ENCODE data around the gene PPFIA1. TPM values are rescaled to one million over a fixed set of nuclear protein-coding genes. Genes with fewer than 3 reads are reported as not detected.

Gene PPFIA1
- total RNA-seq, 4 donors from 2014 or later = 46.3 to 51.5 (median 47.2) TPM

GRCh38 chr11:70353900-70354568 is 83.5 kb downstream of the PPFIA1 start:
- no peak overlapping the region for H3K27ac ChIP-seq (replicated peaks in 1 of 4)
- TF ChIP-seq POLR2A (IDR thresholded peaks at IDR 0.05; ENCODE audit: low read depth) (no peak), EP300 (IDR thresholded peaks at IDR 0.05) (no peak), POLR2AphosphoS5 (IDR thresholded peaks at IDR 0.05) (no peak)
- no peak for DNase-seq (ENCODE audit: extremely low spot score)
- H3K36me3 ChIP-seq = peaks cover 30 to 92% (median 76%) of the 10 kb centered on the region in 4 donors
- WGBS = 88% methylated on average over 19 of the region's 19 CpGs
- intact Hi-C loops (cut with DNase I) = no loop called here
- H3K4me1 ChIP-seq = peaks cover 0 to 5% (median 0%) of the 10 kb centered on the region in 4 donors
- H3K4me3 ChIP-seq = no peak overlapping the region
- no peaks in the 10 kb centered on the region for H3K27me3 ChIP-seq
- no peaks in the 10 kb centered on the region for H3K9me3 ChIP-seq

- no peak for TF ChIP-seq CTCF (IDR thresholded peaks at IDR 0.05)
- 83% methylated on average over 2 of the region's 2 CpGs for WGBS
- H3K4me1 ChIP-seq = peaks cover 0 to 5% (median 0%) of the 10 kb centered on the region in 4 donors
These were observed 84.1 kb downstream of the PPFIA1 start for GRCh38 chr11:70354629-70355028.

GRCh38 chr11:70358753-70359152 is 88.3 kb downstream of the PPFIA1 start:
- DNase-seq (ENCODE audit: extremely low spot score) = no peak
- no peak overlapping the region for H3K4me3 ChIP-seq
- H3K27ac ChIP-seq (replicated peaks in 1 of 4) = no peak overlapping the region
- H3K27me3 ChIP-seq = no peaks in the 10 kb centered on the region
- no peak for TF ChIP-seq POLR2A (IDR thresholded peaks at IDR 0.05; ENCODE audit: low read depth)
- no peak for TF ChIP-seq CTCF (IDR thresholded peaks at IDR 0.05)
- no peak for TF ChIP-seq POLR2AphosphoS5 (IDR thresholded peaks at IDR 0.05)
- no peak for TF ChIP-seq EP300 (IDR thresholded peaks at IDR 0.05)
- intact Hi-C loops (cut with DNase I) = no loop called here
- WGBS = 76% methylated on average over 11 of the region's 11 CpGs
- no peaks in the 10 kb centered on the region for H3K9me3 ChIP-seq
- peaks cover 41 to 94% (median 84%) of the 10 kb centered on the region in 4 donors for H3K36me3 ChIP-seq
- peaks cover 0 to 5% (median 0%) of the 10 kb centered on the region in 4 donors for H3K4me1 ChIP-seq

More at GRCh38 chr11:70354629-70355028, 84.1 kb downstream of the PPFIA1 start:
- Histone ChIP-seq H3K27ac (replicated peaks in 1 of 4) (no peak overlapping the region), H3K27me3 (no peaks in the 10 kb centered on the region), H3K9me3 (no peaks in the 10 kb centered on the region), H3K36me3 (peaks cover 26 to 92% (median 75%) of the 10 kb centered on the region in 4 donors), H3K4me3 (no peak overlapping the region)
- intact Hi-C loops (cut with DNase I) = no loop called here
- DNase-seq (ENCODE audit: extremely low spot score) = no peak

GRCh38 chr11:70359451-70360205 is 89.1 kb downstream of the PPFIA1 start:
- Histone ChIP-seq H3K9me3 (no peaks in the 10 kb centered on the region), H3K36me3 (peaks cover 38 to 94% (median 82%) of the 10 kb centered on the region in 4 donors), H3K4me1 (peaks cover 0 to 10% (median 0%) of the 10 kb centered on the region in 4 donors), H3K27ac (replicated peaks in 1 of 4) (no peak overlapping the region), H3K27me3 (no peaks in the 10 kb centered on the region), H3K4me3 (no peak overlapping the region)
- 91% methylated on average over 8 of the region's 8 CpGs for WGBS
- DNase-seq (ENCODE audit: extremely low spot score) = no peak
- no peak for TF ChIP-seq POLR2A (IDR thresholded peaks at IDR 0.05; ENCODE audit: low read depth)
- no peak for TF ChIP-seq CTCF (IDR thresholded peaks at IDR 0.05)
- TF ChIP-seq EP300 (IDR thresholded peaks at IDR 0.05) = no peak
- no peak for TF ChIP-seq POLR2AphosphoS5 (IDR thresholded peaks at IDR 0.05)
- intact Hi-C loops (cut with DNase I) = no loop called here

GRCh38 chr11:70360211-70360610 is 89.7 kb downstream of the PPFIA1 start:
- Histone ChIP-seq H3K27ac (replicated peaks in 1 of 4) (no peak overlapping the region), H3K4me3 (no peak overlapping the region), H3K27me3 (no peaks in the 10 kb centered on the region), H3K36me3 (peaks cover 33 to 94% (median 82%) of the 10 kb centered on the region in 4 donors), H3K9me3 (no peaks in the 10 kb centered on the region), H3K4me1 (peaks cover 0 to 10% (median 0%) of the 10 kb centered on the region in 4 donors)
- 75% methylated on average over 6 of the region's 6 CpGs for WGBS
- no peak for TF ChIP-seq CTCF (IDR thresholded peaks at IDR 0.05)
- TF ChIP-seq POLR2A (IDR thresholded peaks at IDR 0.05; ENCODE audit: low read depth) = no peak
- no peak for TF ChIP-seq POLR2AphosphoS5 (IDR thresholded peaks at IDR 0.05)
- no peak for TF ChIP-seq EP300 (IDR thresholded peaks at IDR 0.05)
- intact Hi-C loops (cut with DNase I) = no loop called here
- no peak for DNase-seq (ENCODE audit: extremely low spot score)
